GM18520 (cell line): ENCODE measurements around the gene HOXB6.

Experiments used
- ATAC-seq: cut with Tn5 transposase; IDR thresholded peaks from one replicate; pipeline ENCODE4 v1.9.1; 2021; ENCODE audit not compliant: unreplicated experiment

Gene HOXB6

DNA sequence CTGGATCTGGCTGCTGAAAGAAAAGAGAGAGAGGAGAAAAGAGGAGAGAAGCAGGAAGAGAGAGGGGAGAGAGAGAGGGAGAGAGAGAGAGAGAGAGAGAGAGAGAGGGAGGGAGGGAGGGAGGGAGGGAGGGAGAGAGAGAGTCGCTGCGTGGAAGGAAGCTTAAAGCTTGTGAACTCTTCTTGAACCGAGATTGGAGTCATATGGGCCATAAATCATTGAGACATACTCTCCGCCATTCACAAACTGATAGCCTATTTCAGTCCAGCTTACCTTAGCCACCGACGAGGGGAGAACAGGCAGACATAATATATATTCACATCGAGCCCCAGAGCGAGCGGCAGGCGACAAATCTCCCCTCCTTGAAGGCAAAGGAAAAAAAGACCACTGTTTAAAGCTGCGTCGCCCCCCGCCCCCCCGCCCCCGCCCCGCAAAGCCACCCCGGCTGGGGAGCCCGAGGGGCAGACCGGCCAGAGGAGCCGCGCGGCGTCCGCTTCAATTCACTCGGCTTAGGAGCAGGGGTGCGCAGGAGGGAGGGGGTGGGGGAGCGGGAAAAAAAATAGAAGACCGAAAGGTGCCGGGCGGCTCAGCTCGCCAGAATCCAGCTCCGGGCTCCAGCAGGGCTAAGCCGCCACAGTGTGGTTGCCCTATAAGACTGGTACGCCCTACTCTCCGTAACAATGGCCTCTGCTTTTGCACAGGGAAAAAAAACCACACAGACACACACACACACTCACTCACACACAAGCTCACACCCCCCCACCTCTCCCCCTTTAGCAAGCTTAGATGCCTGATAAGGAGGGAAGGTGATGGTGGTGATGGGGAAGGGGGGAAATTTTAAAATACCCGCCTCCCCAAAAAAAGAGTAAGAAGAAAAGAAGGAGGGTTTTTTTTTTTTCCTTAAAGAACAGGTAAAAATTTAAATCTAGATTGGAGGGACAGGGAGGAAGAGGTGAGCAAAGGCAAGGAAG is 49.2 kb downstream of the HOXB6 start:
- ATAC-seq: no peak

- ATAC-seq: no peak
Measured at GRCh38 chr17:48554412-48555257, 50.2 kb downstream of the HOXB6 start.

DNA sequence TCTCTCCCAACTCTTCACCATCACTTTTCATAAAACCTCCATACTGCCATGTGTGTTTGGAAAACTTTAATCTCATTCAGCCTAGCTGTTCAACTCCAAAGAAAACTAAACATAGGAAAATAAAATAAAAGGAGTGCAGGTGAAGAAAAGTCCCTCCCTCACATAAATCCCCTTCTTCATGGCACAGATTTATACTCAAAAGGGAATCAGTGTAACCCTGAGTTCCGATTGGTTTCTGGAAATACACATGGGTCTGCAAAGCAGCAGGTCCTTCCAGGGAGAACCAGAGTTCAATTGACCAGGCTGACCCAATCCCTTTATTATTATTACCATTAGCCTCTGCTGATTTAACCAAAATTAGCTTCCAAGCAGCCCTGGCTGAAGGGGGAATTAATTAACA is 51.0 kb downstream of the HOXB6 start:
- ATAC-seq: no peak

- ATAC-seq: no peak
Measured at GRCh38 chr17:48553190-48553547, 51.6 kb downstream of the HOXB6 start.

GRCh38 chr17:48552466-48553189 is 52.2 kb downstream of the HOXB6 start:
- no peak for ATAC-seq

GRCh38 chr17:48551596-48552465 is 53.0 kb downstream of the HOXB6 start:
- ATAC-seq: no peak

DNA sequence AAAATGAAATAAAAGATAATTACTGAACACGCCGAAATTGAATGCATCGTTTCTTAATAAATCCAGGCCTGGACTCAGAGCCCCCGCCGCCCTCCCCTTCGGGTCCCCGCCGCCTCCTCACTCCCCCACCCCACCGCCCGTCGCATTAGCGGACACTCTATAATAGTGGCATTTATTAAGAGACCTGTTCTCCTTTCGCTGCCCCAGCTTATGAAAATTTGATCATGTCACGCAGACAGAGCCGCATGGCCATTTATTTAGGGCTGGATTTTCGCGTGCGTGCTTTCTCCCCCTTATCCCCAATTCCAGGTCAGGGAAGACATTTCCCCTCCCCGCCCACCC is 53.6 kb downstream of the HOXB6 start:
- no peak for ATAC-seq

DNA sequence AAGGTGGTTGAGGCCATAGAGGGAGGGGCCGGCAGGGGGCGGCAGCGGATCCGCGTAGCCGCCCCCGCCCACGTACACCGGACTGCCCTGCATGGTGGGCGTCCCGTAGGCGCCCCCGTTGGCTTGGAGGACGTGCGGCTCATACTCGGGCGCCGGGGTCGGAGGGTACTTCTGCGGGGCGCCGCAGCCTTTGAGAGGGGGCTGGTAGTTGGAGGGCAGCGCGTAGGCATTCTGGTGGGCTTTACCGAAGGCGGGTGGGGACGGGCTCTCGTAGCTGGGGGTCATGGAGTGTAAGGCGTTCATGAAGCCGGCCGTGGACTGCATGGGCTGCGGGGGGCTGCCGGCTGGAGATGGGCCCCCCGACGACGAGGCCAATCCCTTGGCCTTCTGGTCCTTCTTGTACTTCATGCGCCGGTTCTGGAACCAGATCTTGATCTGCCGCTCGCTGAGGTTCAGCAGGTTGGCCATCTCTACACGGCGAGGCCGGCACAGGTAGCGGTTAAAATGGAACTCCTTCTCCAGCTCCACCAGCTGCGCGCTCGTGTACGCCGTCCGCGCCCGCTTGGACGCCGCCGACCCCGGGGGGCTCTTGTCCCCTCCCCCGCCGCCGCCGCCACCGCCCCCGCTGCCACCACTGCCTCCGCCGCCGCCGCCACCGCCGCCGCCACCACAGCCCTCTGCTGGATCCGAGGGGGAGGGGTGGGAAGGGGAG is 54.1 kb downstream of the HOXB6 start:
- ATAC-seq: no peak

GRCh38 chr17:48549914-48550501 is 54.8 kb downstream of the HOXB6 start:
- ATAC-seq: no peak

GRCh38 chr17:48549281-48549630 is 55.5 kb downstream of the HOXB6 start:
- ATAC-seq: no peak

DNA sequence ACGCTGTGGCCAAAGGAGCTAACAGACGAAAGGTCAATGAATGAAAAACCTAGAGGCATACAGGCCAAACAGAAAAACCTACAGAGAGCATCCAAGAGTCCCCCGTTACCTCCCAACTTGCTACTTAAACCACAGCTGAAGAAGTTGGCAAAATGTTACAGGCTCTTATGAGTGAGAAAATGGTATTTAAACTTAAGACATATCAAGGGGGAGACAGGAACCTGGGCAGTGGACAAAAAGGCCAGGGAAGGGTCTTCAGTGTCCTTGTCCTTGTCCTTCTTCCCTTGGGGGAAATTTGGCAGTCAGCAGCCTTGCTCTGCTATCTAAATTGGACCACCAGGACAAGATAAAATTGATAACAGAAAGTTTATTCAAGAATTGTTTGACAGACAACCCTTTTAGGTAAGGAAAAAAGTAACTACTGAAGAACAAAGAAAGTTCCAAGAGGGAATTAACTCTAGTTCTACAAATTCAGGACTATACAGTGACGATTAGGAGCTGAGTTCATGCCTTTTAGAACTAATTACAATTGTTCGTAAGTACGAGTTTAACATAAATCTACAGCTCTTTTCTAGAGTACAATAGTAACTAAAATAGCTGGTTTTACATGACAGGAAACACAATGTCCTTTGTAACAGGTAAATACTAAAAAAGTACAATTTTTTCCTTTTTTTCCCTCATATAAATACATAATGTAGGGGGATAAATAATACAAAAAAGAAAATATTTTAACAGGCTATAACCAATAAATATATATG is 56.1 kb downstream of the HOXB6 start:
- ATAC-seq: no peak

DNA sequence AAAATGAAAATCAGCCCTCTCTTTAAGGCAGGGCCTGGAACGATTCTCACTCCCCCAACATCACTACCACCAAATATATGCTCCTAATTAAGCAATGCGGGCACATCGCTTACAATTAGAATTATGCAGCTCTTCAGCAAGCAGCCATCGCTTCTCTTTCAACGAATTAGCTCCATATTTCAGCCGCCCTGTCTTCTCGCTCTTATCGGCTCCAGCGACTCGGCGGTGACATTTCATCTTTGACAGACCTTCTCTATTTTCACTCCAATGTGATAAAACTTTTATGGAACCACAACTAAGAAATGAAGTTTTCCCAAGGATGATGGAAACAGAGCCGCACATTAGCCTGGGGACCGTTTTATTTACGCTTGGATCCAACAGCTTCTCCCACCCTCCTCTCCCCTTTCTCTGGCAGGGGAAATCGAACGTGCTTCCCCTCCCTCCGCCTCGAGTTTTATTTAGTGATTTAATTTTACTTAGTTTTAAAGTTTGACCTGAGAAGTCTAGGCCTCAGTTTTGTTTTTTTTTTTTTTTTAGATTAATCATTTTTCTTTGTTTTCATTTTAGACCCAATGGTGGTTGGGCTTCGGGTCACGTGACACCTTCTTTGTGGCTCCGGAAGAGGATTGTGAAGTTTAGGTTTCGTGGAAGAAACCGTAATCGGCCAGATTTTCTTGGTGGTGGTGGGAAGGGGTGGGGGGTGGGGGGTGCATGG is 56.8 kb downstream of the HOXB6 start:
- ATAC-seq: no peak

- no peak for ATAC-seq
Measured at GRCh38 chr17:48546924-48547807, 57.6 kb downstream of the HOXB6 start.

DNA sequence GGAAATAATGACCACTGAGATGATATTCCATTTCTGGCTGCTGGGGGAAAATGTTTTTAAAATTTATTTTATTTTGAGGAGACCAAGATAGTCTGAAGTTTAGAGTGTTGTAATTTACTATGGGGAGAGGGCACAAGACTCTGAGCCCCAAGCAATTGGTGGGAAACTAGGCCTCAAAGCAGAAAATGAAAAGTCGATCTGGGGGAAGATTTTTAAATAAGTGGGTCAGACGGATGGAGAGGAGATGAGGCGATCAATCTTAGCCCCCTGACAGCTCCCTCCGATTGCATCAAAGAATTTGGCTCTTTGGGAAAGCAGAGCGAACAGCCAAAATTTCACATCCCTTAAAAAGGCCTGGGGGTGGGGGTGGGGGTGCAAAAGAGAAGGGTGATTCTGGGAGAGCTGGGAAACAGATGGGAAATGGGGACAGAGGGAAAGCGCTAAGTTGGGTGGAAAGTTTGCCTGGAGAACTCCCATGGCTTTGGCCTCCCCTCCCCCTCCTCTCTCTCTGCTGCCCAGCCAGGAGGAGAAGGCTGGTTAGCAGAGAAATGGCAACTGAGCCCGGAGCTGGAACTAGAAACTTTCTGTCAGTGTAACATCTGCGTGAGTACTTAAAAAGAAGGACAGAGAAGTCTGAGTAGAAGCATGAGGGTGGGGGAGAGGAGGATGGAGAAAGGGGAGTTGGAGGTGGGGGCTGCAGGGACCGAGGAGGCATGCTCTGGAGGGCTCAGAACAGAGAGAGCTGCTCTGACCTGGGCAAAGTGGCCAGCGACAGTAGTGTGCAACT is 58.5 kb downstream of the HOXB6 start:
- no peak for ATAC-seq
